GM12878 (cell line): Measurements from ENCODE around the gene SUN5. TPM values are rescaled to one million over a fixed set of nuclear protein-coding genes. Genes with fewer than 3 reads are reported as not detected.

Experiments used
- ATAC-seq: fragments of 200-7000 bp; cut with Tn5 transposase; 3 replicates; pipeline ENCODE4 v1.9.1; 2020; ENCODE audit warnings: mild to moderate bottlenecking, moderate library complexity
- BruUV-seq: library from RNA; stranded (reverse); fragments of 400-500 nt; replicated peaks from 2 replicates; lab custom pipeline; 2021; lab: Mats Ljungman, UMichigan
- CTCF ChIA-PET: fragments of 300-600 bp; sonication (Branson Sonifier 250); formaldehyde crosslinking; extraction: SDS; loops from one replicate; lab custom pipeline; 2021; ENCODE audit warnings: inconsistent platforms; lab: Yijun Ruan, JAX
- POLR2A ChIA-PET: fragments of 350-600 bp; formaldehyde crosslinking; extraction: SDS; loops from one replicate; lab custom pipeline; 2021; ENCODE audit warnings: inconsistent platforms; lab: Charles Lee
- RAD21 ChIA-PET: fragments of 300-600 bp; sonication (Branson Sonifier 250); formaldehyde crosslinking; loops from one replicate; lab custom pipeline; 2023; ENCODE audit warnings: antibody characterized with exemption; ENCODE audit not compliant: unreplicated experiment; lab: Charles Lee
- SMC1A ChIA-PET: fragments of 300-600 bp; sonication (Branson Sonifier 250); formaldehyde crosslinking; loops from one replicate; lab custom pipeline; 2023; ENCODE audit not compliant: unreplicated experiment, uncharacterized antibody; lab: Charles Lee
- DNase-seq: peaks from one replicate; pipeline ENCODE4 v3.0.0-alpha.2; 2011; ENCODE audit warnings: low read depth, low spot score
- FAIRE-seq: peaks from 3 replicates; lab custom pipeline; 2011; peaks lifted over from hg19 to GRCh38; lab: Jason Lieb, UNC
- H2AFZ ChIP-seq: 2 replicates; pipeline ENCODE4 v1.6.0; 2011; ENCODE audit warnings: low read depth, low read length, control low read depth; ENCODE audit not compliant: control insufficient read depth
- H3K27ac ChIP-seq: 2 replicates; pipeline ENCODE4 v1.5.1; 2011; ENCODE audit warnings: control low read depth; ENCODE audit not compliant: control insufficient read depth, insufficient read depth
- H3K27me3 ChIP-seq, 2 experiments: replicated peaks in 1 of 2; 2 replicates each; pipeline versions ENCODE4 v1.6.0 to v1.6.1; 2011; ENCODE audit warnings: low read length in 1 of 2; ENCODE audit not compliant: control insufficient read depth in 2 of 2, insufficient read depth in 2 of 2
- H3K36me3 ChIP-seq, 2 experiments: 2 replicates each; pipeline ENCODE4 v1.5.1; 2011; ENCODE audit warnings: low read length in 1 of 2; ENCODE audit not compliant: control insufficient read depth in 2 of 2, insufficient read depth in 2 of 2
- H3K4me1 ChIP-seq: 2 replicates; pipeline ENCODE4 v1.6.1; 2011; ENCODE audit warnings: mild to moderate bottlenecking, low read length, moderate library complexity, mixed read lengths; ENCODE audit not compliant: control insufficient read depth, insufficient read depth
- H3K4me2 ChIP-seq: 2 replicates; pipeline ENCODE4 v1.6.0; 2011; ENCODE audit warnings: control low read depth; ENCODE audit not compliant: control insufficient read depth, insufficient read depth
- H3K4me3 ChIP-seq: fragments of 200-600 bp; sonication (generic); 2 replicates; pipeline ENCODE4 v1.5.1; 2016
- H3K79me2 ChIP-seq: 2 replicates; pipeline ENCODE4 v1.6.0; 2011; ENCODE audit warnings: low read length; ENCODE audit not compliant: control insufficient read depth, insufficient read depth
- H3K9ac ChIP-seq: 2 replicates; pipeline ENCODE4 v1.8.0; 2011; ENCODE audit warnings: low read length, control low read depth, mixed read lengths; ENCODE audit not compliant: control insufficient read depth, insufficient read depth
- H3K9me3 ChIP-seq: replicated peaks from 3 replicates; pipeline ENCODE4 v1.5.1; 2011; ENCODE audit warnings: mild to moderate bottlenecking, low read length; ENCODE audit not compliant: control insufficient read depth, insufficient read depth
- H4K20me1 ChIP-seq: 2 replicates; pipeline ENCODE4 v1.6.0; 2011; ENCODE audit not compliant: control insufficient read depth, insufficient read depth
- ESRRA ChIP-seq: IDR thresholded peaks from 2 replicates; pipeline ENCODE4 v1.6.1; 2012; ENCODE audit warnings: mild to moderate bottlenecking, low read length, improper control_type of control experiment
- IRF5 ChIP-seq: fragments of 450-650 bp; IDR thresholded peaks from 2 replicates; pipeline ENCODE4 v1.6.1; 2017; ENCODE audit warnings: borderline replicate concordance
- NKRF ChIP-seq: fragments of 450-650 bp; conservative IDR thresholded peaks from 2 replicates; pipeline ENCODE4 v1.6.1; 2017; ENCODE audit warnings: mild to moderate bottlenecking, moderate library complexity
- RAD21 ChIP-seq: IDR thresholded peaks from 2 replicates; pipeline ENCODE4 v1.6.1; 2011; ENCODE audit warnings: mild to moderate bottlenecking, low read depth, low read length, moderate library complexity; ENCODE audit not compliant: insufficient read depth
- SMC3 ChIP-seq: IDR thresholded peaks from 2 replicates; pipeline ENCODE4 v1.6.1; 2011; ENCODE audit warnings: low read length, improper control_type of control experiment, borderline replicate concordance
- WGBS: methylation state at CpG from one replicate; pipeline ENCODE4 v1.1.6; 2016; ENCODE audit warnings: low lambda C conversion rate; ENCODE audit not compliant: insufficient replicate concordance, insufficient coverage; ENCODE audit errors: missing lambda C conversion rate; 5-methylcytosine and 5-hydroxymethylcytosine counted together
- in situ Hi-C: fragments of 300-500 bp; cut with MboI; formaldehyde crosslinking; loops from 9 replicates; pipeline ENCODE4 v1.14.3; 2018; ENCODE audit warnings: mixed read lengths
- intact Hi-C: fragments of 100-400 bp; cut with micrococcal nuclease; formaldehyde crosslinking; loops from one replicate; pipeline ENCODE4 v1.14.2; 2022; ENCODE audit not compliant: unreplicated experiment
- polyA plus RNA-seq, 11 experiments: library from polyadenylated mRNA; depleted of rRNA in 4 of 11; unstranded in 6 of 11; stranded (reverse) in 5 of 11; fragments of >200 nt; fragmentation: Nextera tagmentation in 4 of 11; fragmentation: Illumina TruSeq in 1 of 11; extraction: Ambion mirVana in 4 of 11; extraction: Trizol in 1 of 11; gene quantifications; 1 replicate in 1 of 11; 2 replicates in 10 of 11; pipeline versions ENCODE4 v1.2.1 to v1.2.3, GENCODE V29; 2011 to 2016; ENCODE audit warnings: inconsistent platforms in 2 of 11, missing spikeins in 2 of 11, low read depth in 1 of 11
- total RNA-seq, 4 experiments: library from RNA; depleted of rRNA in 3 of 4; stranded (reverse); fragments of >200 nt in 3 of 4; fragmentation: Illumina TruSeq in 1 of 4; extraction: Trizol in 1 of 4; gene quantifications; 2 replicates each; pipeline versions ENCODE4 v1.2.1 to v1.2.3, GENCODE V29; 2013 to 2021

SUN5 gene
- total and polyA plus RNA-seq, 10 of the 15 experiments (the other 5 are each of a cell fraction or from before 2014, with no cell fraction given), result not detected

GRCh38 chr20:33021879-33022278 is 17.6 kb upstream of the SUN5 start:
- TF ChIP-seq NKRF, result no peak
- TF ChIP-seq RAD21, result no peak
- no peak for TF ChIP-seq ESRRA
- TF ChIP-seq IRF5, result no peak
- no peak for TF ChIP-seq SMC3
- TF ChIP-seq, all 136 proteins: peak for 0
- Histone ChIP-seq H3K9me3 (no peaks in the 10 kb centered on the region), H3K9ac (no peak overlapping the region), H3K36me3 (no peaks in the 10 kb centered on the region), H3K4me3 (no peak overlapping the region), H4K20me1 (no peaks in the 10 kb centered on the region), H3K79me2 (no peaks in the 10 kb centered on the region), H3K4me1 (peaks cover 3% of the 10 kb centered on the region), H2AFZ (no peak overlapping the region), H3K4me2 (no peak overlapping the region), H3K27ac (no peak overlapping the region), H3K27me3 (no peaks in the 10 kb centered on the region)
- intact Hi-C loops (no loop called here), in situ Hi-C loops (no loop called here)
- ChIA-PET CTCF (no interaction called here), RAD21 (no interaction called here), SMC1A (no interaction called here), POLR2A (no interaction called here)
- FAIRE-seq (no peak), ATAC-seq (no peak), DNase-seq (no peak)
- 33% methylated on average over 3 of the region's 3 CpGs for WGBS
- no TSS peak for BruUV-seq
